DND-41 (cell line): ENCODE results near the gene SLBP.

Experiments used
- ATAC-seq: fragments of 200-7000 bp; cut with Tn5 transposase; 3 replicates; pipeline ENCODE4 v1.9.1; 2021; ENCODE audit warnings: low read depth; ENCODE audit not compliant: insufficient read depth
- DNase-seq: peaks from one replicate; pipeline ENCODE4 v3.0.0-alpha.2; 2020
- H2AFZ ChIP-seq: 2 replicates; pipeline ENCODE4 v1.6.0; 2012; ENCODE audit warnings: low read depth, low read length
- H3K27ac ChIP-seq: 2 replicates; pipeline ENCODE4 v1.5.1; 2012; ENCODE audit warnings: low read length, inconsistent platforms
- H3K27me3 ChIP-seq: fragments of 200-600 bp; sonication (generic); 2 replicates; pipeline ENCODE4 v1.6.0; 2012; ENCODE audit warnings: low read length, mild to moderate bottlenecking, inconsistent platforms; ENCODE audit not compliant: insufficient read depth, poor library complexity
- H3K36me3 ChIP-seq: 2 replicates; pipeline ENCODE4 v1.5.1; 2012; ENCODE audit warnings: low read length, inconsistent platforms; ENCODE audit not compliant: insufficient read depth
- H3K4me1 ChIP-seq: 2 replicates; pipeline ENCODE4 v1.5.1; 2012; ENCODE audit warnings: mild to moderate bottlenecking, low read length; ENCODE audit not compliant: insufficient read depth
- H3K4me2 ChIP-seq: 2 replicates; pipeline ENCODE4 v1.6.0; 2012; ENCODE audit warnings: mild to moderate bottlenecking, moderate library complexity, low read length, inconsistent platforms; ENCODE audit not compliant: insufficient read depth
- H3K4me3 ChIP-seq, 2 experiments: fragments of 200-600 bp in 1 of 2; shearing (Covaris generic) in 1 of 2; 2 replicates each; pipeline ENCODE4 v1.5.1; 2012 to 2016; ENCODE audit warnings: inconsistent platforms in 2 of 2, low read length in 2 of 2, mild to moderate bottlenecking in 2 of 2, low read depth in 1 of 2, moderate library complexity in 1 of 2
- H3K79me2 ChIP-seq: 2 replicates; pipeline ENCODE4 v1.6.0; 2012; ENCODE audit warnings: low read length, inconsistent platforms; ENCODE audit not compliant: insufficient read depth
- H3K9ac ChIP-seq: 2 replicates; pipeline ENCODE4 v1.6.0; 2012; ENCODE audit warnings: low read depth, mild to moderate bottlenecking, inconsistent platforms, low read length, moderate library complexity
- H3K9me3 ChIP-seq: 2 replicates; pipeline ENCODE4 v1.5.1; 2012; ENCODE audit warnings: low read length, moderate library complexity, mild to moderate bottlenecking, inconsistent platforms; ENCODE audit not compliant: insufficient read depth, severe bottlenecking
- H4K20me1 ChIP-seq: 2 replicates; pipeline ENCODE4 v1.6.0; 2012; ENCODE audit warnings: low read length; ENCODE audit not compliant: insufficient read depth
- EZH2 ChIP-seq: IDR thresholded peaks from 3 replicates; pipeline ENCODE4 v1.6.1; 2012; ENCODE audit warnings: borderline replicate concordance, low read depth, mild to moderate bottlenecking, moderate library complexity, low read length, inconsistent platforms; ENCODE audit not compliant: severe bottlenecking
- TF ChIP-seq, protein P1 (sequence below): IDR thresholded peaks from 2 replicates; pipeline ENCODE4 v1.5.1; 2012; ENCODE audit warnings: borderline replicate concordance, low read length, moderate library complexity, mild to moderate bottlenecking; ENCODE audit not compliant: poor library complexity, severe bottlenecking; ENCODE audit errors: extremely low read depth

Gene SLBP

DNA sequence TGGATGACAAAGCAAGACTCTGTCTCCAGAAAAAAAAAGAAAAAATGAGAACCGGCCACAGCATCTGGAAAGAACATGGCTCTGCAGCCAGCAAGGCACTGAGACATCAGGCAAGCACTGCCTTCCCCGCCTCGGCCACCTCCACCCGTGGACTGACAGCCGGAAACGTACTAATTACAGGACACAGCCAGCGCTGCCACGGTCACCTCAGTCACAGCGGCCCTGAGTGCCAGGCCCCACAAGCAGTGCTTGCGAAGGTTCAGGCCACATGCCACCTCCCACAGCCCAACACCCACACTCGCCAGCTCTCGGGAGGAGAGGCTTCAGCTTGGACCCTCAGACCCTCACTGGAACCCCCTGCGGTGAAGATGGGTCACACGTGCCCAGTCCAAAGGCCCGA, 44.8 kb downstream of the SLBP start:
- H3K27ac ChIP-seq = no peak overlapping the region
- DNase-seq = no peak
- no peak overlapping the region for H3K4me2 ChIP-seq
- H3K79me2 ChIP-seq = no peaks in the 10 kb centered on the region
- no peaks in the 10 kb centered on the region for H3K9me3 ChIP-seq
- no peak overlapping the region for H3K9ac ChIP-seq
- no peak overlapping the region for H3K4me3 ChIP-seq
- no peaks in the 10 kb centered on the region for H4K20me1 ChIP-seq
- no peak overlapping the region for H2AFZ ChIP-seq
- no peak for ATAC-seq
- H3K36me3 ChIP-seq = no peaks in the 10 kb centered on the region
- no peaks in the 10 kb centered on the region for H3K4me1 ChIP-seq
- H3K27me3 ChIP-seq = no peaks in the 10 kb centered on the region
- TF ChIP-seq EZH2 = no peak
- TF ChIP-seq, protein P1, sequence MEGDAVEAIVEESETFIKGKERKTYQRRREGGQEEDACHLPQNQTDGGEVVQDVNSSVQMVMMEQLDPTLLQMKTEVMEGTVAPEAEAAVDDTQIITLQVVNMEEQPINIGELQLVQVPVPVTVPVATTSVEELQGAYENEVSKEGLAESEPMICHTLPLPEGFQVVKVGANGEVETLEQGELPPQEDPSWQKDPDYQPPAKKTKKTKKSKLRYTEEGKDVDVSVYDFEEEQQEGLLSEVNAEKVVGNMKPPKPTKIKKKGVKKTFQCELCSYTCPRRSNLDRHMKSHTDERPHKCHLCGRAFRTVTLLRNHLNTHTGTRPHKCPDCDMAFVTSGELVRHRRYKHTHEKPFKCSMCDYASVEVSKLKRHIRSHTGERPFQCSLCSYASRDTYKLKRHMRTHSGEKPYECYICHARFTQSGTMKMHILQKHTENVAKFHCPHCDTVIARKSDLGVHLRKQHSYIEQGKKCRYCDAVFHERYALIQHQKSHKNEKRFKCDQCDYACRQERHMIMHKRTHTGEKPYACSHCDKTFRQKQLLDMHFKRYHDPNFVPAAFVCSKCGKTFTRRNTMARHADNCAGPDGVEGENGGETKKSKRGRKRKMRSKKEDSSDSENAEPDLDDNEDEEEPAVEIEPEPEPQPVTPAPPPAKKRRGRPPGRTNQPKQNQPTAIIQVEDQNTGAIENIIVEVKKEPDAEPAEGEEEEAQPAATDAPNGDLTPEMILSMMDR = no peak

DNA sequence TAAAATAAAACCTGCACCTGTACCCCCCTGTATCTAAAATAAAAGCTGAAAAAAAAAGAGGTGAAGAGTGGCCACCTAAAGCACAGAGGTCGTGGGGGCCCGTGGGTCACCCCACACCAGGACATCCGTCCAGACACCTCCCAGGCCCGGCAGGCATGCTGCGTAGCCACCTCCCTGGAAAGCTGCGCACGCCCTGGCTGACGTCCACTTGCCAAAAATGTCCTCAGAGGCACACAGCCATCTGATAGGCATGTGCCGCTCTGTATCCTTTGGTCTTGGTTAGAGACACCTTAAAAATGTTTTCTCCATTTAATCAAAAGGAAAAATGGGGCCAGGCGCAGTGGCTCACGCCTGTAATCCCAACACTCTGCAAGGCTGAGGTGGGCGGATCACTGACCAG, 45.7 kb downstream of the SLBP start:
- Histone ChIP-seq H4K20me1 (no peaks in the 10 kb centered on the region), H3K9me3 (no peaks in the 10 kb centered on the region), H3K4me1 (no peaks in the 10 kb centered on the region), H3K36me3 (no peaks in the 10 kb centered on the region), H3K27ac (no peak overlapping the region), H3K4me3 (no peak overlapping the region), H2AFZ (no peak overlapping the region), H3K9ac (no peak overlapping the region), H3K4me2 (no peak overlapping the region), H3K79me2 (no peaks in the 10 kb centered on the region), H3K27me3 (no peaks in the 10 kb centered on the region)
- no peak for TF ChIP-seq EZH2
- TF ChIP-seq, protein P1 = no peak
- no peak for DNase-seq
- ATAC-seq = no peak

DNA sequence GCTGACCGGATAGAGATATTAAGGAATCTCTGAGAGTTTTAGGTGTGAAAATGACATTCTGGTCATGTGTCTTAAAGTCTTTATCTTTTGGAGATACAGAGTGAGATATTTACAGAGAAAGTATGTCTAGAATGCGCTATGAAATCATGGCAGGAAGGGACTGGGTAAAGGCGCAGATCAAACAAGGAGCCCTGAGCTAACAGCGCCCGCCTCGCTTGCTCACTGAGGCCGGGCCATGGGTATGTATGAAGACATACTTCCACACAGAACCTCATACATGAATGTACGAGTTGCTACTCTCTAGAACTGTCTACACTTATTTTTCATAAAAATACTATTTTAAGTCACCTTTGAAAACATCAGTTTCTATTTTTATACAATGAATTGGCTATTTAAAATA, 48.0 kb downstream of the SLBP start:
- Histone ChIP-seq H2AFZ (no peak overlapping the region), H3K4me1 (no peaks in the 10 kb centered on the region), H4K20me1 (no peaks in the 10 kb centered on the region), H3K27ac (no peak overlapping the region), H3K9me3 (no peaks in the 10 kb centered on the region), H3K79me2 (no peaks in the 10 kb centered on the region), H3K4me2 (no peak overlapping the region), H3K4me3 (no peak overlapping the region), H3K9ac (no peak overlapping the region), H3K36me3 (no peaks in the 10 kb centered on the region), H3K27me3 (no peaks in the 10 kb centered on the region)
- ATAC-seq (no peak), DNase-seq (no peak)
- TF ChIP-seq, protein P1 = no peak
- no peak for TF ChIP-seq EZH2

DNA sequence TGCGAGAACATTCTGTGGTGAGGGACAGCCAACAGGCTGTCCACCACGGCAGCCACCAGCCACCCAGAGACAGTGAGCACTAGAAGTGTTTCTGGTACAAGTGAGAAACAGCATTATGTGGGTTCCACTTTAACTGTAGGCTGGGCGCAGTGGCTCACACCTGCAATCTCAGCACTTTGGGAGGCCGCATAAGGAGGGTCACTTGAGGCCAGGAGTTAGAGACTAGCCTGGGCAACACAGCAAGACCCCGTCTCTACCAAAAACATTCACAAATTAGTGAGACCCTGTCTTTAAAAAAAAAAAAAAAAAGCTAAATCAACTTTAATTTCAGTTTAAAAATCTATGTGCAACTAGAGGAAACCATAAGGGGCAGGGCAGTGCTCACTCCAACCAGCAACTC, 48.6 kb downstream of the SLBP start:
- no peaks in the 10 kb centered on the region for H3K36me3 ChIP-seq
- H3K4me3 ChIP-seq = no peak overlapping the region
- no peaks in the 10 kb centered on the region for H3K9me3 ChIP-seq
- H3K9ac ChIP-seq = no peak overlapping the region
- TF ChIP-seq EZH2 = no peak
- TF ChIP-seq, protein P1 = no peak
- no peak overlapping the region for H2AFZ ChIP-seq
- no peak for ATAC-seq
- H3K27me3 ChIP-seq = no peaks in the 10 kb centered on the region
- H3K4me2 ChIP-seq = no peak overlapping the region
- no peaks in the 10 kb centered on the region for H4K20me1 ChIP-seq
- no peaks in the 10 kb centered on the region for H3K4me1 ChIP-seq
- DNase-seq = no peak
- H3K27ac ChIP-seq = no peak overlapping the region
- no peaks in the 10 kb centered on the region for H3K79me2 ChIP-seq
